IMR-90 (cell line): ENCODE results near the gene LSM14B. TPM values are rescaled to one million over a fixed set of nuclear protein-coding genes. Genes with fewer than 3 reads are reported as not detected.

Experiments
- ATAC-seq: fragments of 200-7000 bp; cut with Tn5 transposase; 2 replicates; pipeline ENCODE4 v1.9.1; 2020; ENCODE audit warnings: low read depth, mild to moderate bottlenecking, moderate library complexity
- BruUV-seq: library from RNA; stranded (reverse); fragments of 400-500 nt; replicated peaks from 2 replicates; lab custom pipeline; 2021; lab: Mats Ljungman, UMichigan
- CTCF ChIA-PET: fragments of 300-600 bp; formaldehyde crosslinking; extraction: SDS; loops from one replicate; lab custom pipeline; 2021; ENCODE audit warnings: antibody characterized with exemption; lab: Yijun Ruan, JAX
- POLR2A ChIA-PET: fragments of 300-600 bp; sonication (Branson Sonifier 250); formaldehyde crosslinking; loops from one replicate; lab custom pipeline; 2022; ENCODE audit warnings: antibody characterized with exemption; ENCODE audit not compliant: unreplicated experiment; lab: Charles Lee
- DNase-seq: peaks from one replicate; pipeline ENCODE4 v3.0.0; 2013
- H2AFZ ChIP-seq: replicated peaks from 2 replicates; pipeline ENCODE3; 2013; ENCODE audit warnings: low read length, mild to moderate bottlenecking; ENCODE audit not compliant: poor library complexity
- H2AK5ac ChIP-seq: 2 replicates; pipeline ENCODE4 v1.6.1; 2013; ENCODE audit warnings: low read depth, low read length, inconsistent platforms
- H2AK9ac ChIP-seq: replicated peaks from 2 replicates; pipeline ENCODE3; 2013; ENCODE audit warnings: mild to moderate bottlenecking, low read depth, low read length, moderate library complexity; ENCODE audit not compliant: poor library complexity
- H2BK120ac ChIP-seq: 2 replicates; pipeline ENCODE4 v1.6.1; 2013; ENCODE audit warnings: low read depth, low read length, inconsistent platforms
- H2BK15ac ChIP-seq: 3 replicates; pipeline ENCODE4 v1.6.1; 2013; ENCODE audit warnings: low read depth, low read length, inconsistent platforms
- H2BK20ac ChIP-seq: 2 replicates; pipeline ENCODE4 v1.6.1; 2013; ENCODE audit warnings: low read depth, mild to moderate bottlenecking, inconsistent platforms, low read length, moderate library complexity
- H2BK5ac ChIP-seq: 2 replicates; pipeline ENCODE4 v1.6.1; 2013; ENCODE audit warnings: mild to moderate bottlenecking, low read depth, low read length, inconsistent platforms; ENCODE audit not compliant: poor library complexity, severe bottlenecking
- H3K14ac ChIP-seq: replicated peaks from 2 replicates; pipeline ENCODE4 v1.6.1; 2013; ENCODE audit warnings: low read depth, low read length, inconsistent platforms
- H3K18ac ChIP-seq: 2 replicates; pipeline ENCODE4 v1.6.1; 2013; ENCODE audit warnings: low read depth, low read length, control low read depth
- H3K23ac ChIP-seq: 2 replicates; pipeline ENCODE4 v1.6.1; 2013; ENCODE audit warnings: low read depth, low read length, inconsistent platforms
- H3K27ac ChIP-seq: 2 replicates; pipeline ENCODE4 v1.5.1; 2013; ENCODE audit warnings: mild to moderate bottlenecking, control low read depth, low read length; ENCODE audit not compliant: insufficient read depth
- H3K27me3 ChIP-seq: 2 replicates; pipeline ENCODE4 v1.6.1; 2013; ENCODE audit warnings: low read length; ENCODE audit not compliant: control insufficient read depth, insufficient read depth
- H3K36me3 ChIP-seq: 2 replicates; pipeline ENCODE4 v1.6.1; 2013; ENCODE audit warnings: low read length, mixed read lengths; ENCODE audit not compliant: control insufficient read depth, insufficient read depth
- H3K4ac ChIP-seq: 2 replicates; pipeline ENCODE4 v1.6.1; 2013; ENCODE audit warnings: low read depth, low read length, inconsistent platforms
- H3K4me1 ChIP-seq: 2 replicates; pipeline ENCODE4 v1.6.1; 2013; ENCODE audit warnings: low read length, mixed read lengths; ENCODE audit not compliant: control insufficient read depth, insufficient read depth
- H3K4me2 ChIP-seq: 2 replicates; pipeline ENCODE4 v1.6.1; 2013; ENCODE audit warnings: low read depth, mild to moderate bottlenecking, control low read depth, low read length, moderate library complexity
- H3K4me3 ChIP-seq: 2 replicates; pipeline ENCODE4 v1.5.1; 2013; ENCODE audit warnings: low read depth, mild to moderate bottlenecking, control low read depth, low read length, moderate library complexity; ENCODE audit not compliant: insufficient read depth
- H3K56ac ChIP-seq: 2 replicates; pipeline ENCODE4 v1.6.1; 2013; ENCODE audit warnings: low read length, inconsistent platforms; ENCODE audit not compliant: insufficient read depth; ENCODE audit errors: extremely low read depth
- H3K79me1 ChIP-seq, 2 experiments: 2 replicates each; pipeline ENCODE4 v1.6.1; 2013; ENCODE audit warnings: low read length in 2 of 2, inconsistent platforms in 1 of 2, low read depth in 1 of 2
- H3K9ac ChIP-seq: 2 replicates; pipeline ENCODE4 v1.6.1; 2013; ENCODE audit warnings: low read depth, low read length, control low read depth
- H3K9me1 ChIP-seq: 2 replicates; pipeline ENCODE4 v1.6.1; 2013; ENCODE audit warnings: low read length, inconsistent platforms; ENCODE audit not compliant: insufficient read depth
- H3K9me3 ChIP-seq: 2 replicates; pipeline ENCODE4 v1.6.1; 2013; ENCODE audit warnings: low read length; ENCODE audit not compliant: control insufficient read depth, insufficient read depth
- H4K20me1 ChIP-seq: 2 replicates; pipeline ENCODE4 v1.6.1; 2013; ENCODE audit warnings: low read length, inconsistent platforms; ENCODE audit not compliant: insufficient read depth
- H4K5ac ChIP-seq: 2 replicates; pipeline ENCODE4 v1.6.1; 2013; ENCODE audit warnings: mild to moderate bottlenecking, low read depth, low read length, control low read depth
- H4K8ac ChIP-seq, 2 experiments: 2 replicates each; pipeline ENCODE4 v1.6.1; 2013; ENCODE audit warnings: low read depth in 2 of 2, low read length in 2 of 2, control low read depth in 1 of 2, inconsistent platforms in 1 of 2
- H4K91ac ChIP-seq: 2 replicates; pipeline ENCODE4 v1.6.1; 2013; ENCODE audit warnings: low read depth, low read length, inconsistent platforms; ENCODE audit not compliant: insufficient read depth
- BHLHE40 ChIP-seq: fragments of 150-350 bp; IDR thresholded peaks from 2 replicates; pipeline ENCODE4 v1.6.1; 2016; ENCODE audit warnings: mild to moderate bottlenecking, low read depth, low read length
- CEBPB ChIP-seq: IDR thresholded peaks from 2 replicates; pipeline ENCODE4 v1.6.1; 2012; ENCODE audit warnings: low read depth, low read length, improper control_type of control experiment
- CHD1 ChIP-seq: IDR thresholded peaks from 2 replicates; pipeline ENCODE4 v1.6.1; 2012; ENCODE audit warnings: low read depth, low read length, improper control_type of control experiment
- CTCF ChIP-seq: conservative IDR thresholded peaks from 2 replicates; pipeline ENCODE4 v1.5.1; 2012; ENCODE audit warnings: mild to moderate bottlenecking, low read depth, low read length, improper control_type of control experiment
- ELK1 ChIP-seq: fragments of 150-350 bp; IDR thresholded peaks from 2 replicates; pipeline ENCODE4 v1.6.1; 2016; ENCODE audit warnings: low read depth, mild to moderate bottlenecking, low read length, moderate library complexity, borderline replicate concordance
- FOS ChIP-seq: fragments of 150-350 bp; IDR thresholded peaks from 2 replicates; pipeline ENCODE4 v1.6.1; 2016; ENCODE audit warnings: low read depth, low read length
- MAFK ChIP-seq: IDR thresholded peaks from 2 replicates; pipeline ENCODE4 v1.6.1; 2012; ENCODE audit warnings: low read depth, low read length, improper control_type of control experiment
- MAZ ChIP-seq: IDR thresholded peaks from 2 replicates; pipeline ENCODE4 v1.6.1; 2012; ENCODE audit warnings: low read depth, mild to moderate bottlenecking, low read length, improper control_type of control experiment, moderate library complexity, borderline replicate concordance
- MXI1 ChIP-seq: IDR thresholded peaks from 2 replicates; pipeline ENCODE4 v1.6.1; 2012; ENCODE audit warnings: low read depth, mild to moderate bottlenecking, low read length, moderate library complexity, borderline replicate concordance
- NFE2L2 ChIP-seq: fragments of 150-350 bp; IDR thresholded peaks from 2 replicates; pipeline ENCODE4 v1.6.1; 2016; ENCODE audit warnings: low read depth, mild to moderate bottlenecking, low read length
- POLR2A ChIP-seq: IDR thresholded peaks from 2 replicates; pipeline ENCODE4 v1.6.1; 2012; ENCODE audit warnings: mild to moderate bottlenecking, low read depth, low read length
- RAD21 ChIP-seq: IDR thresholded peaks from 2 replicates; pipeline ENCODE4 v1.6.1; 2012; ENCODE audit warnings: low read length, improper control_type of control experiment
- RCOR1 ChIP-seq: IDR thresholded peaks from 2 replicates; pipeline ENCODE4 v1.6.1; 2012; ENCODE audit warnings: mild to moderate bottlenecking, low read length, improper control_type of control experiment; ENCODE audit not compliant: insufficient replicate concordance
- RFX5 ChIP-seq: IDR thresholded peaks from 2 replicates; pipeline ENCODE4 v1.8.0; 2012; ENCODE audit warnings: low read depth, mild to moderate bottlenecking, low read length, moderate library complexity
- SMC3 ChIP-seq: fragments of 150-350 bp; IDR thresholded peaks from 2 replicates; pipeline ENCODE4 v1.6.1; 2016; ENCODE audit warnings: low read depth, mild to moderate bottlenecking, antibody characterized with exemption, low read length, moderate library complexity
- USF2 ChIP-seq: fragments of 150-350 bp; IDR thresholded peaks from 2 replicates; pipeline ENCODE4 v1.6.1; 2017; ENCODE audit warnings: mild to moderate bottlenecking, antibody characterized with exemption, low read length, low read depth
- WGBS, 2 experiments: methylation state at CpG; one replicate each; pipeline versions ENCODE4 v1.1.5 to v1.1.7; 2013; ENCODE audit warnings: missing lambda C conversion rate in 2 of 2; ENCODE audit not compliant: insufficient read length in 1 of 2; ENCODE audit errors: extremely low coverage in 2 of 2; 5-methylcytosine and 5-hydroxymethylcytosine counted together
- dilution Hi-C: fragments of 300-500 bp; cut with HindIII; formaldehyde crosslinking; loops from one replicate; pipeline ENCODE4 v1.14.3; 2018; ENCODE audit warnings: low sequenced_read_pairs; ENCODE audit not compliant: unreplicated experiment
- in situ Hi-C: fragments of 300-500 bp; cut with MboI; formaldehyde crosslinking; loops from 3 replicates; pipeline ENCODE4 v1.14.3; 2019; ENCODE audit warnings: low sequenced_read_pairs, inconsistent platforms, mixed read lengths
- intact Hi-C: fragments of 100-400 bp; cut with micrococcal nuclease; formaldehyde crosslinking; loops from 2 replicates; pipeline ENCODE4 v1.10.0; 2022
- polyA plus RNA-seq, 3 experiments: library from polyadenylated mRNA; depleted of rRNA; stranded (reverse); fragments of >200 nt; gene quantifications; 2 replicates each; pipeline ENCODE4 v1.2.3, GENCODE V29; 2012; ENCODE audit warnings: low replicate concordance in 1 of 3
- total RNA-seq: library from RNA; depleted of rRNA; stranded (reverse); fragments of >200 nt; gene quantifications from 2 replicates; pipeline ENCODE4 v1.2.3, GENCODE V29; 2012

LSM14B gene
- total and polyA plus RNA-seq, 2 of the 4 experiments (the other 2 are of a cell fraction): 23.7 to 41.1 TPM

- Histone ChIP-seq H3K9me1 (no peaks in the 10 kb centered on the region), H3K18ac (no peak overlapping the region), H3K4ac (no peak overlapping the region), H2AK9ac (no peak overlapping the region), H3K14ac (no peak overlapping the region), H4K5ac (no peak overlapping the region), H2AFZ (no peak overlapping the region), H3K9me3 (peaks cover 24% of the 10 kb centered on the region), H3K9ac (no peak overlapping the region), H3K23ac (no peak overlapping the region), H3K56ac (no peak overlapping the region), H2AK5ac (no peak overlapping the region), H4K91ac (no peak overlapping the region), H3K4me3 (no peak overlapping the region), H3K27me3 (peaks cover 6% of the 10 kb centered on the region), H2BK5ac (no peak overlapping the region), H2BK20ac (no peak overlapping the region), H2BK120ac (no peak overlapping the region), H4K20me1 (no peaks in the 10 kb centered on the region), H2BK15ac (no peak overlapping the region), H3K27ac (no peak overlapping the region), H3K36me3 (no peaks in the 10 kb centered on the region), H3K79me1 (no peaks in the 10 kb centered on the region), H4K8ac (no peak overlapping the region), H3K4me1 (no peaks in the 10 kb centered on the region), H3K4me2 (no peak overlapping the region)
- no TSS peak for BruUV-seq
- in situ Hi-C loops (no loop called here), intact Hi-C loops (no loop called here), dilution Hi-C loops (no loop called here)
- ATAC-seq: no peak
- TF ChIP-seq CEBPB (no peak), SMC3 (no peak), POLR2A (no peak), RFX5 (no peak), RCOR1 (no peak), CHD1 (no peak), ELK1 (no peak), MAZ (no peak), RAD21 (no peak), BHLHE40 (no peak), MXI1 (no peak), USF2 (no peak), NFE2L2 (no peak), FOS (no peak), CTCF (no peak), MAFK (no peak)
- DNase-seq: no peak
- ChIA-PET CTCF (no interaction called here), POLR2A (no interaction called here)
- no CpG with 5 or more reads among the region's 1 CpG for WGBS, 2 experiments
Measured at GRCh38 chr20:62079166-62079565, 43.1 kb upstream of the LSM14B start.
